ENCODE results near the gene IGSF8. TPM values are rescaled to one million over a fixed set of nuclear protein-coding genes. Genes with fewer than 3 reads are reported as not detected.

Gene IGSF8
- total and polyA plus RNA-seq, 2 of the 8 experiments (the other 6 are each of a cell fraction or from before 2014, with no cell fraction given), result 69.6 to 132 TPM

DNA sequence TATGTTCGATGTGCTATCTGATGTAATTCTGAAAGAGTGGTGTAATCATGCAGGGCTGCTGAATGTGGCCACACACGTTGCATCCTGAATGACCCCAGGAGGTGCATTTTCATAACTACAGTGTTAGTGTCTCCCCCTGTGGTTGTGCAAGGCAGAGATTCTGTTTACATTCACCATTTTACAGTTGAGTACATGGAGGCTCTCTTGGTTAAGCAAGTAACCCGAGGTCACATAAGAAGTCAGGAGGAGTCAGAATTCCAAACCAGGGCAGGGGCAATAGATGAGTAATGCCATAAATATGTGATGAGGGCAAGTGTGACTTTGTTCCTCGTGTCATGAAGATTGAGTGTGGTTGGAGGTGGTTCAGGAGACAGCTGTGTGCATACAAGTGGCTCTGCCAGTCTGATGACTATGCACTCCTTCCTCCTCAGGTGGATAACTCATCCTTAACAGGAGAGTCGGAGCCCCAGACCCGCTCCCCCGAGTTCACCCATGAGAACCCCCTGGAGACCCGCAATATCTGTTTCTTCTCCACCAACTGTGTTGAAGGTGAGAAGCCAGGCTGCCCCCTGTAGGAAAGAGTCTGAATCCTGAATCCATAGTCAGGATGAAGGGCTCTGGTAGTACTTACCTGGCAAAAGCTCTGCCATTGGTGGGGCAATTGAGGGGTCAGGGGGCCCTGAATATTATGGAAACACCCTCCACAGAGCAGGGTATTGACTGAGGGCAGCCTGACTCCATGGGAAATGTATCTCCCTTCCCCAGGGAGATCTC, 26.5 kb upstream of the IGSF8 start (continued):
- no peak for TF ChIP-seq CHD1 (IDR thresholded peaks at IDR 0.05; ENCODE audit: low read depth, low read length)
- TF ChIP-seq SIX5 (IDR thresholded peaks at IDR 0.05; ENCODE audit: low read depth, low read length), result no peak
- TF ChIP-seq SP1 (IDR thresholded peaks at IDR 0.05; ENCODE audit: low read depth, low read length), result no peak

Measured in H1 (cell line).